ENCODE measurements around the gene OR10K2. TPM values are rescaled to one million over a fixed set of nuclear protein-coding genes. Genes with fewer than 3 reads are reported as not detected.
"Not testable (repeated sequence)": the region's sequence is repeated elsewhere in the genome, so short reads cannot be mapped to it uniquely, and the experiment has no call there.

OR10K2 gene
- total RNA-seq, 1 experiment from 2014 or later: not detected

- no peak for TF ChIP-seq TCF7 (CRISPR knock-in tag; IDR thresholded peaks at IDR 0.05; ENCODE audit: low read depth)
- TF ChIP-seq MYBL2 (CRISPR knock-in tag; IDR thresholded peaks at IDR 0.05): no peak
- TF ChIP-seq STAT6 (CRISPR knock-in tag; conservative IDR thresholded peaks at IDR 0.05; ENCODE audit: low read depth): no peak
- no peak for TF ChIP-seq SP1 (CRISPR knock-in tag; conservative IDR thresholded peaks at IDR 0.05)
- TF ChIP-seq CREM (CRISPR knock-in tag; IDR thresholded peaks at IDR 0.05): no peak
- no peak for TF ChIP-seq PRDM15 (CRISPR knock-in tag; IDR thresholded peaks at IDR 0.05)
- no peak for TF ChIP-seq ZNF232 (CRISPR knock-in tag; IDR thresholded peaks at IDR 0.05)
These were observed 35.7 kb downstream of the OR10K2 start (continued) for GRCh38 chr1:158390331-158390730.

DNA sequence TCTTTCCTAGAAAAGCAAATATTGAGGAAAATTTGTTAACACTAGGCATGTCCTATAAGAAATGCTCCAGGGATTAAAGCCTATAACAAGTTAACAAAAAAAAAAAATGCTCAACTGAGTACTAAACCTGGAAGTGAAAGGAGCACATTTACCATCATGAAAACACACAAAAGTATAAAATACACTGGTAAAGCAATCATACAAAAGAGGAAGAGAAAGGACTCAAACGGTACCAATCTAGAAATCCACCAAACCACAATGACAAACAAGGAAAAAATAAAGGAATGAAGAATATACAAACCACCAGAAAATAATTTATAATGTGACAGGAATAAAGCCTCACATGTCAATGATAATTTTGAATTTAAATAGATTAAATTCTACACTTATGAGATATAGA lies 51.2 kb downstream of the OR10K2 start:
- Mint-ChIP-seq H3K27me3 (ENCODE audit: low read depth) (no peaks in the 10 kb centered on the region), H3K4me3 (no peak overlapping the region), H3K4me1 (no peaks in the 10 kb centered on the region), H3K9me3 (peaks cover 14% of the 10 kb centered on the region), H3K27ac (no peak overlapping the region), H3K36me3 (0 out of 2 replicates have a peak, but pooled peaks cover 5% of the 10 kb centered on the region)
- no peak for DNase-seq (ENCODE audit: low spot score)
- TF ChIP-seq CBFB (CRISPR knock-in tag; IDR thresholded peaks at IDR 0.05; ENCODE audit: low read depth) (no peak), KAT7 (CRISPR knock-in tag; IDR thresholded peaks at IDR 0.05; ENCODE audit: borderline replicate concordance) (no peak), ZNF317 (CRISPR knock-in tag; IDR thresholded peaks at IDR 0.05; ENCODE audit: borderline replicate concordance, low read depth) (no peak)
- TF ChIP-seq, protein P1, sequence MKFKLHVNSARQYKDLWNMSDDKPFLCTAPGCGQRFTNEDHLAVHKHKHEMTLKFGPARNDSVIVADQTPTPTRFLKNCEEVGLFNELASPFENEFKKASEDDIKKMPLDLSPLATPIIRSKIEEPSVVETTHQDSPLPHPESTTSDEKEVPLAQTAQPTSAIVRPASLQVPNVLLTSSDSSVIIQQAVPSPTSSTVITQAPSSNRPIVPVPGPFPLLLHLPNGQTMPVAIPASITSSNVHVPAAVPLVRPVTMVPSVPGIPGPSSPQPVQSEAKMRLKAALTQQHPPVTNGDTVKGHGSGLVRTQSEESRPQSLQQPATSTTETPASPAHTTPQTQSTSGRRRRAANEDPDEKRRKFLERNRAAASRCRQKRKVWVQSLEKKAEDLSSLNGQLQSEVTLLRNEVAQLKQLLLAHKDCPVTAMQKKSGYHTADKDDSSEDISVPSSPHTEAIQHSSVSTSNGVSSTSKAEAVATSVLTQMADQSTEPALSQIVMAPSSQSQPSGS (CRISPR knock-in tag; IDR thresholded peaks at IDR 0.05; ENCODE audit: borderline replicate concordance, low read depth): no peak
- ATAC-seq: no peak
- ChIA-PET CTCF (no interaction called here), POLR2A (no interaction called here)

GRCh38 chr1:158374101-158374500 lies 51.9 kb downstream of the OR10K2 start:
- H3K36me3 Mint-ChIP-seq; CTCF ChIA-PET; ATAC-seq; H3K4me1 Mint-ChIP-seq; H3K27ac Mint-ChIP-seq; H3K27me3 Mint-ChIP-seq (ENCODE audit: low read depth); DNase-seq (ENCODE audit: low spot score); POLR2A ChIA-PET; H3K4me3 Mint-ChIP-seq: not testable (repeated sequence)
- peaks cover 14% of the 10 kb centered on the region for H3K9me3 Mint-ChIP-seq

GRCh38 chr1:158371188-158371953 lies 54.7 kb downstream of the OR10K2 start:
- Mint-ChIP-seq H3K27me3 (ENCODE audit: low read depth) (no peaks in the 10 kb centered on the region), H3K4me1 (no peaks in the 10 kb centered on the region), H3K27ac (no peak overlapping the region), H3K4me3 (no peak overlapping the region), H3K36me3 (0 out of 2 replicates have a peak, but pooled peaks cover 5% of the 10 kb centered on the region), H3K9me3 (peaks cover 21% of the 10 kb centered on the region)
- TF ChIP-seq ATF1 (CRISPR knock-in tag; IDR thresholded peaks at IDR 0.05) (no peak), ZBTB21 (CRISPR knock-in tag; IDR thresholded peaks at IDR 0.05; ENCODE audit: borderline replicate concordance) (no peak), ZNF423 (CRISPR knock-in tag; IDR thresholded peaks at IDR 0.05) (no peak), FOXP1 (CRISPR knock-in tag; IDR thresholded peaks at IDR 0.05; ENCODE audit: borderline replicate concordance) (no peak), IRF1 (CRISPR knock-in tag; IDR thresholded peaks at IDR 0.05) (no peak), EMX1 (CRISPR knock-in tag; IDR thresholded peaks at IDR 0.05) (no peak)
- TF ChIP-seq, protein P2, sequence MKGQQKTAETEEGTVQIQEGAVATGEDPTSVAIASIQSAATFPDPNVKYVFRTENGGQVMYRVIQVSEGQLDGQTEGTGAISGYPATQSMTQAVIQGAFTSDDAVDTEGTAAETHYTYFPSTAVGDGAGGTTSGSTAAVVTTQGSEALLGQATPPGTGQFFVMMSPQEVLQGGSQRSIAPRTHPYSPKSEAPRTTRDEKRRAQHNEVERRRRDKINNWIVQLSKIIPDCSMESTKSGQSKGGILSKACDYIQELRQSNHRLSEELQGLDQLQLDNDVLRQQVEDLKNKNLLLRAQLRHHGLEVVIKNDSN (CRISPR knock-in tag; IDR thresholded peaks at IDR 0.05): no peak
- ATAC-seq: no peak
- DNase-seq (ENCODE audit: low spot score): no peak
- ChIA-PET POLR2A (no interaction called here), CTCF (no interaction called here)

Measured in WTC11 (cell line).